Kidney epithelial cell (primary cell): ENCODE results near the gene KIF5C. TPM values are rescaled to one million over a fixed set of nuclear protein-coding genes. Genes with fewer than 3 reads are reported as not detected.

Experiments
- DNase-seq: peaks from one replicate; pipeline ENCODE4 v3.0.0-alpha.2; 2010; ENCODE audit warnings: low read depth
- H3K27me3 ChIP-seq: 2 replicates; pipeline ENCODE4 v1.6.0; 2011; ENCODE audit warnings: low read length; ENCODE audit not compliant: control insufficient read depth, insufficient read depth
- H3K36me3 ChIP-seq: 2 replicates; pipeline ENCODE4 v1.5.1; 2011; ENCODE audit warnings: low read length; ENCODE audit not compliant: control insufficient read depth, insufficient read depth
- H3K4me3 ChIP-seq: 2 replicates; pipeline ENCODE4 v1.5.1; 2011; ENCODE audit warnings: low read depth, mild to moderate bottlenecking, control low read depth, low read length
- total RNA-seq: library from RNA; depleted of rRNA; stranded (reverse); fragments of >200 nt; gene quantifications from 2 replicates; pipeline ENCODE4 v1.2.3, GENCODE V29; 2015
- TF ChIP-seq, protein P1 (sequence below): IDR thresholded peaks from 2 replicates; pipeline ENCODE4 v1.5.1; 2011; ENCODE audit warnings: mild to moderate bottlenecking, moderate library complexity, low read length, control low read depth, inconsistent platforms; ENCODE audit not compliant: insufficient read depth, poor library complexity, severe bottlenecking

KIF5C gene
- total RNA-seq, 1 donor from 2014 or later: 8.7 TPM

DNA sequence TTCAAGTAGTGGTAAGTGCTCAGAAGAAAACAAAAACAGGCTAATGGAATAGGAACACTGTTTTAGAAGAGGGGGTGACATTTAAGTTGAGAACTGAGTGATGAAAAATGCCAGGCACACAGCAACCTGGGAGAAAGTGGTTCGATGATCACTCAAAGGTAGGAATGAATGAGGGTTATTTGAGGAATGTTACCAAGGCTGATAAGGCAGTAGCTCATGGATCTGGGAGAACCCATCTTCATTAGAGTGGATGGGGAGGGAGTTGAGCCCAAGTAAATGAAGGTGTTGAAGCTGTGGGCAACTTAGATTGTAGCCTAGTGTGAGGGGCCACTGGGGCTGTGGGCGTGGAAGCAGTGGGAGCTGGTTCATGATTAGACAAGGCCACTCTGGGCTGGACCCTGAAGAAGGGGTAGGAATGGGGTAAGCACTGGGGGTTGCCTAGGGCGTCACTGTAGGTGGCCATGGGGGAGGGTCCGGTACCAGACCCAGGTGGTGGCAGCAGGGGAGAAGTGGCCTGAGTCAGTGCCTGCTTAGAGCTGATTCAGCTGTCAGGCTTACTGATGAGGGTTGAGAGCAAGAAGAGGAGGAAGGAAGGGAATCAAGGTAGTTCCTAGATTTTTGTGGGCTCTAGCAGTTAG, 141.0 kb downstream of the KIF5C start:
- TF ChIP-seq, protein P1, sequence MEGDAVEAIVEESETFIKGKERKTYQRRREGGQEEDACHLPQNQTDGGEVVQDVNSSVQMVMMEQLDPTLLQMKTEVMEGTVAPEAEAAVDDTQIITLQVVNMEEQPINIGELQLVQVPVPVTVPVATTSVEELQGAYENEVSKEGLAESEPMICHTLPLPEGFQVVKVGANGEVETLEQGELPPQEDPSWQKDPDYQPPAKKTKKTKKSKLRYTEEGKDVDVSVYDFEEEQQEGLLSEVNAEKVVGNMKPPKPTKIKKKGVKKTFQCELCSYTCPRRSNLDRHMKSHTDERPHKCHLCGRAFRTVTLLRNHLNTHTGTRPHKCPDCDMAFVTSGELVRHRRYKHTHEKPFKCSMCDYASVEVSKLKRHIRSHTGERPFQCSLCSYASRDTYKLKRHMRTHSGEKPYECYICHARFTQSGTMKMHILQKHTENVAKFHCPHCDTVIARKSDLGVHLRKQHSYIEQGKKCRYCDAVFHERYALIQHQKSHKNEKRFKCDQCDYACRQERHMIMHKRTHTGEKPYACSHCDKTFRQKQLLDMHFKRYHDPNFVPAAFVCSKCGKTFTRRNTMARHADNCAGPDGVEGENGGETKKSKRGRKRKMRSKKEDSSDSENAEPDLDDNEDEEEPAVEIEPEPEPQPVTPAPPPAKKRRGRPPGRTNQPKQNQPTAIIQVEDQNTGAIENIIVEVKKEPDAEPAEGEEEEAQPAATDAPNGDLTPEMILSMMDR: no peak
- H3K36me3 ChIP-seq: no peaks in the 10 kb centered on the region
- DNase-seq: no peak

DNA sequence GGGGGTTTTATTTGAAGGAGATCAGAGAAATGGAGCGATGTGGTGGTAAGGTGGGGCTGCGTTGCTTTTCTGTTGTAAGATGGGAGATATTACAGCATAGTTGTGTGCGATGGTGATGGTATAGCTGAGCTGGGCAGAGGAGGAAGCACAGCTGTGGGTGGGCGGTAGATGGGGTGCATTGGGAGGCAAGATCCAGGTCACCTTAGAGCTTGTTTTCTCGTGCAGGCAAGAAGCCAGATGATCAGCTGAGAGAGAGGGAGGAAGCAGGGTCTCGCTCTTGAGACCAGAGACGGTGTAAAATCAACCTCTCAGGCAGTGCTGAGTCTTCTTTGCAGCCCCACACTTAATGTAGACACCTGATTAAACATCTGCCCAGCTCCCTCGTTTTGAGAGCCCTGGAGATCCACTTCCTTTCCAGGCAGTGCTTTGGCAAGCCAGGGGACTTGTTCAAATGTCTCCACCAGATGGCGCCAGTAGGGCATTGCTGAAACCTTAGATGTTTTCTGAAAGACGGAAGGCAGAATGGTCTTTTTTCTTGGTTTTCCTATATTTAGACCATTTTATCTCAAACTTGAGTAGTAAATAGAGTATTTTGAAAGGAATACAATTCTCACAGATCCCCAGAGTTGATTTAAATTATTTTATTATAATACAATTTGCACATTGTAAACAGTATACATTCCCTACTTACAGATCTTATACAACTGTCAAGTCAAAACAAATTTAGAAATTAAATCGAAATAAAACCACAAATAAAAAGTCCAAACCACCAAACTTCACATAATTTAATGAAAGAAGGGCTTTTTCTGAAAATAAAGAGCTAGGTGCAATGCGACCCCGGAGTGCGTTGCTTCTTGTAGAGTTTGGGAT, 142.3 kb downstream of the KIF5C start:
- TF ChIP-seq, protein P1: peak; percentile 88
- Histone ChIP-seq H3K36me3 (no peaks in the 10 kb centered on the region), H3K27me3 (no peaks in the 10 kb centered on the region), H3K4me3 (no peak overlapping the region)
- DNase-seq: peak; percentile 19

More for the DNA sequence above, 141.0 kb downstream of the KIF5C start:
- Histone ChIP-seq H3K27me3 (no peaks in the 10 kb centered on the region), H3K4me3 (no peak overlapping the region)

DNA sequence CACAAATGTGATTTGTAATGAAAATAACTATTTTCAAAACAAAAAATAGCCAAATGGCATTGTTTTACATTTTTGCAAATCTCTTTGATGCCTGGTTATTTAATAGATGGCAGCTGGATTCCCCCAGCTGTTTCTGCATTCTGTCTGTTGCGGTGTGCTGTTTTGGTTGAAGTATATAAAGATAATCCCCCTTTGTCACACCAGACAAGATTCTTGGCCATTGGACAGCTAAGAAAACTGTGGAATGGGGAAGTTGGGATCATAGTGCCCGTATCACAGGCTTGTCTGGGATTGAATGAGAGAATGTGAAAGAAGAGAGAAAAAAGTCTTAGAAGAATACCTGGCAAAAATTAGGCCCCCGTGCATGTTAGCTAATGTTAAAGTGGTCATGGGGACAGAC, 144.0 kb downstream of the KIF5C start:
- no peak for DNase-seq
- H3K27me3 ChIP-seq: no peaks in the 10 kb centered on the region
- no peak overlapping the region for H3K4me3 ChIP-seq
- TF ChIP-seq, protein P1: no peak
- H3K36me3 ChIP-seq: no peaks in the 10 kb centered on the region

DNA sequence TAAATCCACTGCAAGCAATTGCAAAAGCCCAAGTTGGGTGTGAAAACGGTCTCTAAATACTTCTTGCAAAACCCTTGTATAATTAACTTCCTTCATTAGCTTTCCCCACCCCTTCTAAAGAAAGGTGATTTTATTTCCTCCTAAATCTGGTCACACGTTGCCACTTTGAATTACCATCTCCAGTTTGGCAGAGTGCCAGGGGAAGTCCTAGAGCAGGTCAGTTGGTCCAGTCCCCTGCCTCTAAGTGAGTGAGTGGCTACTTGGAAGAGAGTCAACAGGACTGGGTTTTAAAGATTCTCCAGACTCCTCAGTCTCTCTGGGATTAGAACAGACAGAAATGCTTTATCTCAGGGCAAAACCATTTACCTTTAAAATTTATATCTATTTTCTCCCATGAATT, 144.7 kb downstream of the KIF5C start:
- no peaks in the 10 kb centered on the region for H3K27me3 ChIP-seq
- TF ChIP-seq, protein P1: no peak
- no peak for DNase-seq
- no peaks in the 10 kb centered on the region for H3K36me3 ChIP-seq
- no peak overlapping the region for H3K4me3 ChIP-seq

DNA sequence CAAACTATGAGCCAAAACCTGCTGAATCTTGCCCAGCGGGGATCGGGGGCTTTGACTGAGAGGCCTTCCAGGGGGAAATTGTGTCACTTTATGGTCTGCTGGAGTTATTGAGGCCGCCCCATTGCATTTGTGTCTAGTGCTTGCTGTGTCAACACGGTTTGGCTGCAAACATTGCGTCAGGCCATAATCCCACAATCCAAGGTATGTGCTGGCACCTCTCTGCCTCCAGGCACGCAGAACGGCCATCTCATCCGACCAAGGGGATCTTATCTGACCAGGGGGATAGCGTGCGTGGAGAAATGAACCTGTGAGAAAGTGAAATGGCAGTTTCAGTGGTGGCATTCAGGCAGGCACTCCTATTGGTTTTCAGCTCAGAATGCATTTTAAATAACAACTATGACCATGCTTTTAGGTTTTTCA, 145.4 kb downstream of the KIF5C start:
- Histone ChIP-seq H3K36me3 (no peaks in the 10 kb centered on the region), H3K27me3 (no peaks in the 10 kb centered on the region), H3K4me3 (no peak overlapping the region)
- DNase-seq: no peak
- TF ChIP-seq, protein P1: no peak
